ENCODE measurements around the gene CFAP68.

DNA sequence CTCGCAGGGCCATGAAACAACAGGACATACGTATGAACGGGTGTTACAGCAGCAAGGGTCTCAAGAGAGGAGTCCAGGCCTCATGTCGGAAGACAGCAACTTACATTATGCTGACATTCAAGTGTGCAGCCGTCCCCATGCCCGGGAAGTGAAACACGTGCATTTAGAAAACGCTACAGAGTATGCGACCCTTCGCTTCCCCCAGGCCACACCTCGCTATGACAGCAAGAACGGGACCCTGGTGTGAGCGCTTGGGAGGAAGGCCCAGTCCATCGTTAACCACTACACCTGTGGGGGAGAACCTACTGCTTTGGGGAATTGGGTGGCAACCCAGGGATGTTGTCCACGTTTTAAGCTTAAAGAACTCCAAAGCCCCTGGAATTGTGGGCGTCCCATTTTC, 46.6 kb downstream of the CFAP68 start:
- TF ChIP-seq EP300 (IDR thresholded peaks at IDR 0.05) = no peak
- TF ChIP-seq, protein P1, sequence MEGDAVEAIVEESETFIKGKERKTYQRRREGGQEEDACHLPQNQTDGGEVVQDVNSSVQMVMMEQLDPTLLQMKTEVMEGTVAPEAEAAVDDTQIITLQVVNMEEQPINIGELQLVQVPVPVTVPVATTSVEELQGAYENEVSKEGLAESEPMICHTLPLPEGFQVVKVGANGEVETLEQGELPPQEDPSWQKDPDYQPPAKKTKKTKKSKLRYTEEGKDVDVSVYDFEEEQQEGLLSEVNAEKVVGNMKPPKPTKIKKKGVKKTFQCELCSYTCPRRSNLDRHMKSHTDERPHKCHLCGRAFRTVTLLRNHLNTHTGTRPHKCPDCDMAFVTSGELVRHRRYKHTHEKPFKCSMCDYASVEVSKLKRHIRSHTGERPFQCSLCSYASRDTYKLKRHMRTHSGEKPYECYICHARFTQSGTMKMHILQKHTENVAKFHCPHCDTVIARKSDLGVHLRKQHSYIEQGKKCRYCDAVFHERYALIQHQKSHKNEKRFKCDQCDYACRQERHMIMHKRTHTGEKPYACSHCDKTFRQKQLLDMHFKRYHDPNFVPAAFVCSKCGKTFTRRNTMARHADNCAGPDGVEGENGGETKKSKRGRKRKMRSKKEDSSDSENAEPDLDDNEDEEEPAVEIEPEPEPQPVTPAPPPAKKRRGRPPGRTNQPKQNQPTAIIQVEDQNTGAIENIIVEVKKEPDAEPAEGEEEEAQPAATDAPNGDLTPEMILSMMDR (IDR thresholded peaks at IDR 0.05) = no peak

All from tibial nerve (tissue), 4 donors.